ENCODE data around the gene MMP24OS.
A peak's percentile ranks its signal among the peaks of the same experiment; 100 is the strongest.

Gene MMP24OS

GRCh38 chr20:35277531-35278395, at the start of gene MMP24OS:
Gene MMP24OS, minus strand, starts transcription at chr20:35278122. Its CDS starts 193 bp downstream, at chr20:35277929.
- Histone ChIP-seq H3K4me3 (ENCODE audit: low read length) (peak within 1 kb of the TSS; percentile 89), H3K27me3 (ENCODE audit: insufficient read depth, low read length) (no peaks in the 10 kb centered on the region), H3K9me3 (ENCODE audit: insufficient read depth, low read depth, low read length) (no peaks in the 10 kb centered on the region), H3K27ac (ENCODE audit: low read length) (peak within 1 kb of the TSS; percentile 76), H3K4me1 (ENCODE audit: insufficient read depth, low read length) (peaks cover 4% of the 10 kb centered on the region; the same call in 1 of the 2 replicates), H3K36me3 (ENCODE audit: insufficient read depth, low read depth, low read length) (peaks cover 55% of the 10 kb centered on the region), H3K9ac (ENCODE audit: low read depth, low read length) (peak within 1 kb of the TSS; percentile 90)

DNA sequence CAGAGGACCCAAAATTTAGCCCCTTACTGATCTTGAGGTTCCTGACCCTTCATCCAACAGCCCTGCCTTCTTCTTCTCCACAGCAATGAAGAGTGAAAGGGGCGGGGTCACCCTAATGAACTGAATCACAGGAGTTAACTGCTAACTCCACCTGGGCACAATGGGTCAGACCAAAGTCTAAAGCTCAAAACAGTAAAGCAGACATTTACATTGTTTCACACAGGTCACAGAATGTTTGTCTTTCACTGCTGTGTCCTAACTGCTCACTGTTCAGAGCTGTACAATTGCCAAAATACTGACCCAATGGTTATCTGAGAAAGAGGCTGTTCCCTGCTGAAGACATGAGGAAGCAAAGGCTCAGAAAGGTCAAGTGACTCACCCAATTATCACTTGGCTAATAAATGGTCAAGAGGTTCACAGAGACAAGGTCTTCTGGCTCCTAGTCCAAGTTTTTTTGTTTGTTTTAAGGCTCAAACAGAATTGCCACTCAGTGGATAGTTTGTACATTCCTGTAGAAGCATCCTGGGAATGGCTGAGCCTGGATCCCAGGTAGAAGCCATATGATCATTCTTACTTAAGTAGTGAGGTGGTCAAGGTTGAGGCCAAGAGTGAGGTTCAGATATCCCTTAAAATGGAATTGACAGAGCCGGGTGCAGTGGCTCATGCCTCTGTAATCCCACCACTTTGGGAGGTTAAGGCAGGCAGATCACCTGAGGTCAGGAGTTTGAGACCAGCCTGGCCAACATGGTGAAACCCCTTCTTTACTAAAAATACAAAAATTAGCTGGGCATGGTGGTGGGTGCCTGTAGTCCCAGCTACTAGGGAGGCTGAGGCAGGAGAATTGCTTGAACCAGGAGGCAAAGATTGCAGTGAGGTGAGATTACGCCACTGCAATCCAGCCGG, 49.4 kb upstream of the MMP24OS start:
- Histone ChIP-seq H3K36me3 (ENCODE audit: insufficient read depth, low read depth, low read length) (0 out of 2 replicates have a peak, but pooled peaks cover 3% of the 10 kb centered on the region), H3K27ac (ENCODE audit: low read length) (no peak overlapping the region), H3K9ac (ENCODE audit: low read depth, low read length) (no peak overlapping the region), H3K4me1 (ENCODE audit: insufficient read depth, low read length) (no peaks in the 10 kb centered on the region), H3K4me3 (ENCODE audit: low read length) (no peak overlapping the region), H3K27me3 (ENCODE audit: insufficient read depth, low read length) (no peaks in the 10 kb centered on the region), H3K9me3 (ENCODE audit: insufficient read depth, low read depth, low read length) (no peaks in the 10 kb centered on the region)

DNA sequence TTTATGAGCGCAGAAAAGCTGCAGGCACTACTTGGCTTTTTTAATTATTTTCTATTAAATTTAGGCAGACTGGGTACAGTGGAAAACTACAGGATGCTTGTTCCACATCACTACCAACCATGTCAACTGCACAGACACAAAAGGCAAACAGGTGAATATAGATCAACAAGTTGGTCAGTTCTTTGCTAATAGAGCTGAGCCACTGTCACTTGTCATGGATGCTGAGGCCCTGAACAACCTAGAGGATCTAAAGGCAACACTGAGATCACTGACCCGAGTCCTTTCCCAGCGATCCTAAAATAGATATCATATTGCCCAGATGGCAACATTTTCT, 48.8 kb upstream of the MMP24OS start:
- Histone ChIP-seq H3K27ac (ENCODE audit: low read length) (no peak overlapping the region), H3K4me3 (ENCODE audit: low read length) (no peak overlapping the region), H3K36me3 (ENCODE audit: insufficient read depth, low read depth, low read length) (0 out of 2 replicates have a peak, but pooled peaks cover 3% of the 10 kb centered on the region), H3K4me1 (ENCODE audit: insufficient read depth, low read length) (no peaks in the 10 kb centered on the region), H3K9me3 (ENCODE audit: insufficient read depth, low read depth, low read length) (no peaks in the 10 kb centered on the region), H3K27me3 (ENCODE audit: insufficient read depth, low read length) (no peaks in the 10 kb centered on the region), H3K9ac (ENCODE audit: low read depth, low read length) (no peak overlapping the region)

DNA sequence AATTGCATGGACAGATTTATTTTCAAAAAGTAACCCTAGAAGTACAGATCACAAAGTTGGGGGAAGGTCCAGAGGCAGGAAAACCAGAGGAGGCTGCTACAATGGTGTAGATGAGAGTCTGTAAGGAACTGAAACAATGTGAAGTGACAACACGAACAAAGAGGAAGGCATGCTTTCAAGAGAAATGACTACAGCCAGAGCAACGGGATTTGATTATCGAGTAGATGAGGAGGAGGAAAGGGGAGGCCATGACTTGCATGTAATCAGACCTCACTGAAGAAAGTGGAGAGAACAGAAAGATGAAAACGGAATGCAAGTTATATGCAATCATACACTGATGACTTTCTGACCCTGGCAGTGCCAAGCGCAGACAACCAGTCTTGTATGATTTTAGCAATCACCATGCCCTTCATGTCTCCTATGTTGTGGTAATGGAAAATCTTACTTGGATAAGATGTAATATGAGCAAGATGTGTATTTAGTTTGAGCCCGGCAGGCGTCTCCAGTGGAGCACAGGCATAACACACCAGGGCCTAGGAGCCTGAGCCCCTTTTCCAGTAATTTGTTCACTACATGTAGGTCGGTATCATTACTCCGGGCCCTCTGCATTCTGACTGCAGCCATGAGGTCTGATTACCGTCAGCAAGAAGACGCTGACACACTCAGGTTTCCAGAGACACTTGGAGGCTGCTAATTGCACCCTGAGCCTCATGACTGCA, 48.3 kb upstream of the MMP24OS start:
- Histone ChIP-seq H3K27me3 (ENCODE audit: insufficient read depth, low read length) (no peaks in the 10 kb centered on the region), H3K27ac (ENCODE audit: low read length) (no peak overlapping the region), H3K4me3 (ENCODE audit: low read length) (no peak overlapping the region), H3K4me1 (ENCODE audit: insufficient read depth, low read length) (no peaks in the 10 kb centered on the region), H3K9me3 (ENCODE audit: insufficient read depth, low read depth, low read length) (no peaks in the 10 kb centered on the region), H3K9ac (ENCODE audit: low read depth, low read length) (no peak overlapping the region), H3K36me3 (ENCODE audit: insufficient read depth, low read depth, low read length) (0 out of 2 replicates have a peak, but pooled peaks cover 3% of the 10 kb centered on the region)

DNA sequence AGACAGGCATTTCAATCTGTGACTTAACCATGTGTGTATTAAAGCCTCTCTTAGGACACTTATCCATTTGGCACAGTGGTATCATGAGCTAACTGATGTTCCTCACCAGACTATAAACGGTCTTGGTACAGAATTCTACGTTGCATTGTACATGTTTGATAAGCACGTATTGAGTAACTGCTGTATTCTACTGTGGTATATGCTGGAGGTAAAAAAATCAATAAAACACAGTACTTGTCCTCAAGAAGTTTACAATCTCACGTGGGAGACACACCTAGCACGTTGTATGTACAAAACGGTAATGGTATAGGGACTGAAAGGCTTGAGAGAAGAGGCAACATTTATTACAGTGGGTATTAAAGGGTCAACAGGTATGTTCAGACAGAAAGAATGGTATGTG, 47.5 kb upstream of the MMP24OS start:
- no peak overlapping the region for H3K9ac ChIP-seq (ENCODE audit: low read depth, low read length)
- peaks cover 6% of the 10 kb centered on the region for H3K4me1 ChIP-seq (ENCODE audit: insufficient read depth, low read length)
- 0 out of 2 replicates have a peak, but pooled peaks cover 3% of the 10 kb centered on the region for H3K36me3 ChIP-seq (ENCODE audit: insufficient read depth, low read depth, low read length)
- no peak overlapping the region for H3K4me3 ChIP-seq (ENCODE audit: low read length)
- no peak overlapping the region for H3K27ac ChIP-seq (ENCODE audit: low read length)
- no peaks in the 10 kb centered on the region for H3K9me3 ChIP-seq (ENCODE audit: insufficient read depth, low read depth, low read length)
- H3K27me3 ChIP-seq (ENCODE audit: insufficient read depth, low read length), result no peaks in the 10 kb centered on the region

- no peak overlapping the region for H3K27ac ChIP-seq (ENCODE audit: low read length)
- H3K27me3 ChIP-seq (ENCODE audit: insufficient read depth, low read length), result no peaks in the 10 kb centered on the region
- no peaks in the 10 kb centered on the region for H3K9me3 ChIP-seq (ENCODE audit: insufficient read depth, low read depth, low read length)
- peaks cover 18% of the 10 kb centered on the region for H3K4me1 ChIP-seq (ENCODE audit: insufficient read depth, low read length)
- no peak overlapping the region for H3K4me3 ChIP-seq (ENCODE audit: low read length)
- H3K9ac ChIP-seq (ENCODE audit: low read depth, low read length), result no peak overlapping the region
- peaks cover 5% of the 10 kb centered on the region; the same call in 1 of the 2 replicates for H3K36me3 ChIP-seq (ENCODE audit: insufficient read depth, low read depth, low read length)
Measured at GRCh38 chr20:35320396-35321126, 42.6 kb upstream of the MMP24OS start.

DNA sequence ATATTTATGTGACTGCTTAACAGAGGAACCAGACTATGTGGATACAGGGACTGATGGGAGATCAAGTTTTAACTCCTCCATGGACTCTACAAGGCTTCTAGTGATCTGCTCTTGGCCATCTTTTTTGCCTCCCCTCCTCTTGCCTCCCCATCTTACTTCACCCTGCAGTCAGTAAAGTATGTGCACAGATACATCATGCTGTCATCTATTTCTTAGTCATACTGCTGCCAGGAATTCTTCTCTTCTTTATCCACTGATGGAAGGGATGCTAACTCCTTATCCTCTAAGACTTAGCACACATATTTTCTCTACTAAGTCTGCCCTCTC, 41.9 kb upstream of the MMP24OS start:
- H3K9ac ChIP-seq (ENCODE audit: low read depth, low read length), result no peak overlapping the region
- H3K9me3 ChIP-seq (ENCODE audit: insufficient read depth, low read depth, low read length), result no peaks in the 10 kb centered on the region
- no peaks in the 10 kb centered on the region for H3K27me3 ChIP-seq (ENCODE audit: insufficient read depth, low read length)
- no peak overlapping the region for H3K27ac ChIP-seq (ENCODE audit: low read length)
- peaks cover 22% of the 10 kb centered on the region for H3K4me1 ChIP-seq (ENCODE audit: insufficient read depth, low read length)
- peaks cover 3% of the 10 kb centered on the region; the same call in 1 of the 2 replicates for H3K36me3 ChIP-seq (ENCODE audit: insufficient read depth, low read depth, low read length)
- H3K4me3 ChIP-seq (ENCODE audit: low read length), result no peak overlapping the region

DNA sequence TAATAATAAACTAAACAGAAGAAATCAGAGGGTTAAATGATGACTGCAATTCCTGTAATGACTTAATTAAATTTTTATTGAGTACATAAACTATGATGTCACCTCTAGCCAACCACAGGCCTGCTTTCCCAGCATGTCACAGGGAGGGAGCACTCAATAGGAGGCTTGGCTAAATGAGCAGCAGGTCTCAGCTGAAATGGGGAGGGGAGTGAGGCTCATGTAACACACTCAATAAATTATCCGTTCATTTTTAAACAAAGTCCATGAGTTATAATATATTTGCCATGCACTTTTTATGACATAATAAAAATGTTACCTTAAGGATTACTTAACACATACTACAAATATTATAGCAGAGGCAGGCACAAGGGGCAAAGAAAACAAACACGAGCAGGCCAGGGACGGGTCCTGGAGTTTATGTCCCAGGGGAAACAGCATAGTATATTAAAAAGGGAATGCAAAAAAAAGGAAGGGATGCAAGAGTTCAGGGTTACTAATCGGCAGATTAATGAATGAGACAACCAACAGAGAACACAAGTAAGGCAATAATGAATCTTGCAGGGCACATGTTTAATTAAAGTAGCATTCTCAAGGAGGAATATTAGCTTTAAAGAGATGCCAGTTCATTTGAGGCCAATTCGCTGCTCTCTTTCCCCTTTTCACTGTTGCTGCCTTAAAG, 41.4 kb upstream of the MMP24OS start:
- Histone ChIP-seq H3K9me3 (ENCODE audit: insufficient read depth, low read depth, low read length) (no peaks in the 10 kb centered on the region), H3K27ac (ENCODE audit: low read length) (no peak overlapping the region), H3K4me3 (ENCODE audit: low read length) (no peak overlapping the region), H3K9ac (ENCODE audit: low read depth, low read length) (no peak overlapping the region), H3K27me3 (ENCODE audit: insufficient read depth, low read length) (no peaks in the 10 kb centered on the region), H3K4me1 (ENCODE audit: insufficient read depth, low read length) (peaks cover 23% of the 10 kb centered on the region), H3K36me3 (ENCODE audit: insufficient read depth, low read depth, low read length) (peaks cover 6% of the 10 kb centered on the region; the same call in 1 of the 2 replicates)

DNA sequence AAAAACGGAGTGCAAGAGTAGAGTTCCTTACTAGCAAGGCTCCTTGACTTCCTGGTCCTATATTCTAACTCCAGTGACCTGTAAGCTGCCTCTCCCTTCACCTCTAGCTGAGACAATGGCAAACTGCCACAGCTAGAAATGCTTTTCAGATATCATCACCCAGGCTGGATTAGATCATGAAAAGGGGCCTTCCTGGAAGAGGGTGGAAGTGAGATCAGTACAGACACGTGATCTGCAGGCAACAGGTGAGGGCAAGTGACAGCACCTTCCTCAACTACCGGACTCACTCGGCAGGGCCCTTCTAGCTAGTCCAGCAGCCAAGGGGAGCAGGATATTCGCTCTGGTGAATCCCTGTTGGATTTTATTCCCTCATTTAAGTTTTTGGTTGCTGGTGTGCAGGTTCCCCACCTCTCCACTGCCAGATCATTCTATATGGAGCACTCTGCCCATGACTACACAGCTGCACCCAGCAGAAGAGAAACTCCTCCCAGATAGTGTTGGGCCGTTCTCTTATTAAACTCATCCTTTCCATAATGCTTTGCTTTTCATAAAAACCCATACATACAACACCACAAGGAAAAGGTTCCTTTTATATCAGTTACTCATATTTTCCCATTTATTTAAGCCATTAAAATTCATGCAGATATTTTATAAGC, 40.7 kb upstream of the MMP24OS start:
- Histone ChIP-seq H3K9ac (ENCODE audit: low read depth, low read length) (no peak overlapping the region), H3K4me3 (ENCODE audit: low read length) (no peak overlapping the region), H3K36me3 (ENCODE audit: insufficient read depth, low read depth, low read length) (peaks cover 8% of the 10 kb centered on the region; the same call in 1 of the 2 replicates), H3K9me3 (ENCODE audit: insufficient read depth, low read depth, low read length) (no peaks in the 10 kb centered on the region), H3K27ac (ENCODE audit: low read length) (no peak overlapping the region), H3K27me3 (ENCODE audit: insufficient read depth, low read length) (no peaks in the 10 kb centered on the region), H3K4me1 (ENCODE audit: insufficient read depth, low read length) (peaks cover 23% of the 10 kb centered on the region)

GRCh38 chr20:35317416-35318210, 39.7 kb upstream of the MMP24OS start:
- Histone ChIP-seq H3K4me3 (ENCODE audit: low read length) (no peak overlapping the region), H3K27me3 (ENCODE audit: insufficient read depth, low read length) (no peaks in the 10 kb centered on the region), H3K9ac (ENCODE audit: low read depth, low read length) (no peak overlapping the region), H3K4me1 (ENCODE audit: insufficient read depth, low read length) (peaks cover 26% of the 10 kb centered on the region), H3K9me3 (ENCODE audit: insufficient read depth, low read depth, low read length) (no peaks in the 10 kb centered on the region), H3K27ac (ENCODE audit: low read length) (no peak overlapping the region), H3K36me3 (ENCODE audit: insufficient read depth, low read depth, low read length) (peaks cover 8% of the 10 kb centered on the region; the same call in 1 of the 2 replicates)

All from iPS-20b (cell line).